GM12872 (cell line): ENCODE results near the gene MAP3K3.

Experiments used
- TF ChIP-seq, protein P1 (sequence below): IDR thresholded peaks from 3 replicates; pipeline ENCODE4 v1.5.1; 2011; ENCODE audit warnings: low read depth, mild to moderate bottlenecking, low read length, moderate library complexity; ENCODE audit not compliant: insufficient read depth

The MAP3K3 gene

DNA sequence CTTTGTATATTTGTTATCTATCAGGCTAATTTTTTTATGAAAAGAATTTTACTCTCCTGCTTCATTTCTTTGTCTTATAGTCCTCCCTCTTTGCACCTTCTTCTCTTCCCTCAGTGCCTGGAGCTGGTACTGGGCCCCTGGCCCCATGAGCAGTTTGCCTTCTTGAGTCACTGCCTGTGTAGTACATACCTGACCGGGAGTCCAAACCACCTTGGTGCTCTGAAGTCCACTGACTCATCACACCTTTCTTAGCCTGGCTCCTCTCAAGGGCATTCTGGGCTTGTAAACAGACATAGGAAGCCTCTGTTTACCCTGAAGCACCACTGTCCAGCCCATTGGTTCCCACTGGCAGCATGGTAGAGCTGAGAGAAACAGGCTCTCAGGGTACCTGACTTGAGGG, 32.6 kb upstream of the MAP3K3 start:
- TF ChIP-seq, protein P1, sequence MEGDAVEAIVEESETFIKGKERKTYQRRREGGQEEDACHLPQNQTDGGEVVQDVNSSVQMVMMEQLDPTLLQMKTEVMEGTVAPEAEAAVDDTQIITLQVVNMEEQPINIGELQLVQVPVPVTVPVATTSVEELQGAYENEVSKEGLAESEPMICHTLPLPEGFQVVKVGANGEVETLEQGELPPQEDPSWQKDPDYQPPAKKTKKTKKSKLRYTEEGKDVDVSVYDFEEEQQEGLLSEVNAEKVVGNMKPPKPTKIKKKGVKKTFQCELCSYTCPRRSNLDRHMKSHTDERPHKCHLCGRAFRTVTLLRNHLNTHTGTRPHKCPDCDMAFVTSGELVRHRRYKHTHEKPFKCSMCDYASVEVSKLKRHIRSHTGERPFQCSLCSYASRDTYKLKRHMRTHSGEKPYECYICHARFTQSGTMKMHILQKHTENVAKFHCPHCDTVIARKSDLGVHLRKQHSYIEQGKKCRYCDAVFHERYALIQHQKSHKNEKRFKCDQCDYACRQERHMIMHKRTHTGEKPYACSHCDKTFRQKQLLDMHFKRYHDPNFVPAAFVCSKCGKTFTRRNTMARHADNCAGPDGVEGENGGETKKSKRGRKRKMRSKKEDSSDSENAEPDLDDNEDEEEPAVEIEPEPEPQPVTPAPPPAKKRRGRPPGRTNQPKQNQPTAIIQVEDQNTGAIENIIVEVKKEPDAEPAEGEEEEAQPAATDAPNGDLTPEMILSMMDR = no peak

DNA sequence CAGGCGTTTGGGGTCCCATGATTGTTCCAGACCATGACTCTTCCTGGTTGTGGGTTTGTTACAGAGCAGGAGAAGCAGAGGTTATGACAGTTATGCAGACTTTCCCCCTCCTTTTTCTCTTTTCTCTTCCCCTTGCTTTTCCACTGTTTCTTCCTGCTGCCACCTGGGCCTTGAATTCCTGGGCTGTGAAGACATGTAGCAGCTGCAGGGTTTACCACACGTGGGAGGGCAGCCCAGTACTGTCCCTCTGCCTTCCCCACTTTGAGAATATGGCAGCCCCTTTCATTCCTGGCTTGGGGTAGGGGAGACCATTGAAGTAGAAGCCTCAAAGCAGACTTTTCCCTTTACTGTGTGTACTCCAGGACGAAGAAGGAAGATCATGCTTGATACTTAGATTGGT, 29.4 kb upstream of the MAP3K3 start:
- TF ChIP-seq, protein P1 = no peak

DNA sequence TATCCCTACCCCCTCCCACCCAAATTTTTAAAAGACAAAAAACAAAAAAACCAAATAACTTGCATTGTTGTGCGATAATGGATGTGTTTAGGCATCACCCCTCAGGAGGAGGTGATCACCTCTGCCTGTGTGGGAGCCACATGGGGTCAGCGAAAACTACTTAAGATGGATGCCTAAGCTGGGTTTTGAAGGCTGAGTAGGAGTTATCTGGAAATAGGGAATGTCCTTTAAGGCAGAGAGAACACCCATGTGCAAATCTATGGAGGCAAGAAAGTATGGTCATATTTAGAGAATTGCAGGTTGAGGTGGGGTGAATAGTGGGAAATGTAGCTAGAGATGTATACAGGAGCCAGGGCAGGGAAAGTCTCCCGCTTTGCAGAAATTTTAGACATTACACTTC, 27.1 kb upstream of the MAP3K3 start:
- TF ChIP-seq, protein P1 = no peak

DNA sequence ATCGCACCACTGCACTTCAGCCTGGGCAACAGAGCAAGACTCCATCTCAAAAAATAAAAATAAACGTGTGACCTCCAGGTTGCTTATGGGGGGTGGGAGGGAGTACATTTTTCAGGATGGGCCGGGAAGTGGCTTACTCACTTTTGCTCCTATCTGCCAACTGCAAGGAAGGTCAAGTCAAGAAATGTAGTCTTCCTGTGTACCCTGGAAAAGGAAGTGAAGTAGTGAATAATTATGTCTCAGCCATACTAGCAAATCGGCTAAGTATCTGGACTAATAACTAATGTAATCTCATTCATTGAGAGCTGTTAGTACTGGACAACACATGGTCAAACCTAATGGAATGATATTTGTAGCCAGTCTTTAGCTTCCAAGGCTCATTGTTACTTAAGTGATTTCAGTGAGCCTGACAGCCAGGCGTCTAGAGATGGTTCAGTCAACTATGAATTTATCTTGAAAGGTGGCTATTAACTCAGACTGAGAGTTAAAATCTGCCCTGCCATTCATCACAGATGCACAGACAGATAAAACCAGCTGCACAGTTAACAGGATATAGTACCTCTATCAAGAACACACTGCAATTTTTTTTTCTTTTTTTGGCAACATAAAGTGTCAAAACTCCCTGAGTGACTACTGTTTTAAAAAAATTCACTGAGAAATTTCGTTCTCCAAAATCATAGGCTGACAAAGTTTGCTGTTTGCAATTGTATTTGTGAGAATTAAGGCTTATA, 25.2 kb upstream of the MAP3K3 start:
- TF ChIP-seq, protein P1 = no peak

DNA sequence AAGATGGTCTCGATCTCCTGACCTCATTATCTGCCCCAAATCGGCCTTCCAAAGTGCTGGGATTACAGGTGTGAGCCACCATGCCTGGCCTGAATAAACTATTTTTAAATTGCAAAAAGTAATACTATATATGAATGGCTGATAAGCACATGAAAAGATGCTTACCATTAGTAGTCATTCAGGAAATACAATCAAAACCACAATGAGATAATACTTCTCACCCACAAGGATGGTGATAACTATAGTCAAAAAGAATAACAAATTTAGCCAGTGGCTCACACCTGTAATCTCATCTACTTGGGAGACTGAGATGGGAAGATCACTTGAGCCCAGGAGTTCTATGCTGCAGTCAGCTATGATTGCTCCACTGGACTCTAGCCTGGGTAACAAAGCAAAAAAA, 23.9 kb upstream of the MAP3K3 start:
- TF ChIP-seq, protein P1 = no peak

DNA sequence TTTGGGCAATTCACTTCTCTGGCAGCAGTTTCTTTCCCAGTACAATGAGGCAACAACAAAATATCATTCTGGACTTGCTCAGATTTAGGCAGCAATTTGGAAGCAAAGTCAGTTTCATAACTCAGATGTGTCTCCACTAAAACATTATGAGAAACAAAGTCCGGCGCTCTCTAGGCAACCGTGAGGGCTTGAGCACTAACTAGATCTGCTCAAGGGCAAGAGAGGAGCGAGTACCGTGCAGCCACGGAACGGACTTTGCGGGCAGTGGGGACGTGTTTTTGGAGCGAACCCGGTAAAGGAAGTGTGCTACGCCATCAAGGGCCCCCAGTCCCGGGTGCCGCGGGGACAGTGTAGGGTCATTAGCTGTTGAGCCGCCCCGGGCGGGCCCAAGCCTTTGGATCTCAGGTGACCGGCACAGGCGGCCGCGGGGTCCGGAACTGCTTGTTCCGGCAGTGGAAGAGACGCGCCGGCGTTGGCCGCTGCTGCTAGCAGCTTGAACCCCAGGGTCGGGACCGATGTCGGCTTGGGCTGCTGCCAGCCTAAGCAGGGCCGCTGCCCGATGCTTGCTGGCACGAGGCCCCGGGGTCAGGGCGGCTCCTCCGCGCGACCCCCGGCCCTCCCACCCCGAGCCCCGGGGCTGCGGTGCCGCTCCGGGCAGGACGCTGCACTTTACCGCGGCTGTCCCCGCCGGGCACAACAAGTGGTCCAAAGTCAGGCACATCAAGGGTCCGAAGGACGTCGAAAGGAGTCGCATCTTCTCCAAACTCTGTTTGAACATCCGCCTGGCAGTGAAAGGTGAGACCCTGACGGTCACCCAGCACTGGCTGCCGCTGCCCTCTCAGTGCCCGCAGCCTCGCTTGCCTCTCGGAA, 21.4 kb upstream of the MAP3K3 start, which contains the start of gene TACO1:
TACO1 (plus strand) TSS at position 327 of the 870 bp plus-strand sequence; CDS start at position 516, 189 bp downstream.
- TF ChIP-seq, protein P1 = no peak
